Hepatocyte (in vitro differentiated cells): ENCODE measurements around the gene XPR1. TPM values are rescaled to one million over a fixed set of nuclear protein-coding genes. Genes with fewer than 3 reads are reported as not detected.

Experiments
- DNase-seq: peaks from one replicate; pipeline ENCODE4 v3.0.0-alpha.2; 2016; ENCODE audit warnings: low spot score
- H2AFZ ChIP-seq: fragments of 200-600 bp; sonication (generic); 2 replicates; pipeline ENCODE4 v1.6.0; 2016; ENCODE audit warnings: antibody characterized with exemption, mild to moderate bottlenecking
- H3K27ac ChIP-seq: fragments of 200-600 bp; sonication (generic); 2 replicates; pipeline ENCODE4 v1.5.1; 2016; ENCODE audit warnings: mild to moderate bottlenecking
- H3K27me3 ChIP-seq: fragments of 200-600 bp; sonication (generic); 2 replicates; pipeline ENCODE4 v1.6.1; 2016
- H3K36me3 ChIP-seq: fragments of 200-600 bp; sonication (generic); replicated peaks from 2 replicates; pipeline ENCODE4 v1.5.1; 2016; ENCODE audit warnings: low read depth; ENCODE audit not compliant: insufficient read depth
- H3K4me1 ChIP-seq: fragments of 200-600 bp; sonication (generic); 2 replicates; pipeline ENCODE4 v1.5.1; 2016; ENCODE audit warnings: mild to moderate bottlenecking, moderate library complexity; ENCODE audit not compliant: insufficient read depth
- H3K4me2 ChIP-seq: fragments of 200-600 bp; sonication (generic); 2 replicates; pipeline ENCODE4 v1.6.0; 2016
- H3K4me3 ChIP-seq: fragments of 200-600 bp; sonication (generic); 2 replicates; pipeline ENCODE4 v1.5.1; 2016; ENCODE audit warnings: mild to moderate bottlenecking
- H3K79me2 ChIP-seq: fragments of 200-600 bp; sonication (generic); 2 replicates; pipeline ENCODE4 v1.6.0; 2017; ENCODE audit warnings: mild to moderate bottlenecking
- H3K9me2 ChIP-seq: fragments of 200-600 bp; sonication (generic); replicated peaks from 2 replicates; pipeline ENCODE4 v1.6.0; 2017; ENCODE audit warnings: mild to moderate bottlenecking; ENCODE audit not compliant: insufficient read depth
- H3K9me3 ChIP-seq: fragments of 200-600 bp; sonication (generic); 2 replicates; pipeline ENCODE4 v1.5.1; 2016; ENCODE audit warnings: low read depth, mild to moderate bottlenecking
- H4K20me1 ChIP-seq: fragments of 200-600 bp; sonication (generic); 2 replicates; pipeline ENCODE4 v1.6.0; 2016; ENCODE audit warnings: mild to moderate bottlenecking; ENCODE audit not compliant: insufficient read depth, poor library complexity, severe bottlenecking
- EZH2 ChIP-seq: fragments of 200-600 bp; sonication (generic); IDR thresholded peaks from 2 replicates; pipeline ENCODE4 v1.6.1; 2016; ENCODE audit warnings: antibody characterized with exemption, mild to moderate bottlenecking, borderline replicate concordance
- EZH2phosphoT487 ChIP-seq: fragments of 200-600 bp; sonication (generic); IDR thresholded peaks from one replicate; pipeline ENCODE4 v1.6.1; 2018; ENCODE audit warnings: antibody characterized with exemption, mild to moderate bottlenecking, low read depth, moderate library complexity; ENCODE audit not compliant: unreplicated experiment, severe bottlenecking
- WGBS: methylation state at CpG from one replicate; pipeline ENCODE4 v1.1.6; 2016; ENCODE audit warnings: low lambda C conversion rate; ENCODE audit errors: missing lambda C conversion rate; 5-methylcytosine and 5-hydroxymethylcytosine counted together
- polyA plus RNA-seq: library from polyadenylated mRNA; unstranded; fragments of >200 nt; fragmentation: Nextera tagmentation; extraction: Ambion mirVana; gene quantifications from 2 replicates; pipeline ENCODE4 v1.2.1, GENCODE V29; 2016
- total RNA-seq: library from RNA; depleted of rRNA; stranded (reverse); fragments of >200 nt; gene quantifications from 2 replicates; pipeline ENCODE4 v1.2.3, GENCODE V29; 2014
- TF ChIP-seq, protein P1 (sequence below): fragments of 200-600 bp; sonication (generic); IDR thresholded peaks from 2 replicates; pipeline ENCODE4 v1.5.1; 2016; ENCODE audit warnings: antibody characterized with exemption, mild to moderate bottlenecking; ENCODE audit not compliant: poor library complexity

The XPR1 gene
- total and polyA plus RNA-seq, 2 experiments from 2014 or later, result 18.2 to 41.5 TPM

GRCh38 chr1:180742663-180743062 lies 110.8 kb downstream of the XPR1 start:
- no peaks in the 10 kb centered on the region for H3K9me2 ChIP-seq
- TF ChIP-seq EZH2phosphoT487 (no peak), EZH2 (no peak)
- TF ChIP-seq, protein P1, sequence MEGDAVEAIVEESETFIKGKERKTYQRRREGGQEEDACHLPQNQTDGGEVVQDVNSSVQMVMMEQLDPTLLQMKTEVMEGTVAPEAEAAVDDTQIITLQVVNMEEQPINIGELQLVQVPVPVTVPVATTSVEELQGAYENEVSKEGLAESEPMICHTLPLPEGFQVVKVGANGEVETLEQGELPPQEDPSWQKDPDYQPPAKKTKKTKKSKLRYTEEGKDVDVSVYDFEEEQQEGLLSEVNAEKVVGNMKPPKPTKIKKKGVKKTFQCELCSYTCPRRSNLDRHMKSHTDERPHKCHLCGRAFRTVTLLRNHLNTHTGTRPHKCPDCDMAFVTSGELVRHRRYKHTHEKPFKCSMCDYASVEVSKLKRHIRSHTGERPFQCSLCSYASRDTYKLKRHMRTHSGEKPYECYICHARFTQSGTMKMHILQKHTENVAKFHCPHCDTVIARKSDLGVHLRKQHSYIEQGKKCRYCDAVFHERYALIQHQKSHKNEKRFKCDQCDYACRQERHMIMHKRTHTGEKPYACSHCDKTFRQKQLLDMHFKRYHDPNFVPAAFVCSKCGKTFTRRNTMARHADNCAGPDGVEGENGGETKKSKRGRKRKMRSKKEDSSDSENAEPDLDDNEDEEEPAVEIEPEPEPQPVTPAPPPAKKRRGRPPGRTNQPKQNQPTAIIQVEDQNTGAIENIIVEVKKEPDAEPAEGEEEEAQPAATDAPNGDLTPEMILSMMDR, result no peak
- DNase-seq, result no peak
- no peak overlapping the region for H3K27ac ChIP-seq
- H3K4me3 ChIP-seq, result no peak overlapping the region
- no peaks in the 10 kb centered on the region for H3K27me3 ChIP-seq
- H3K79me2 ChIP-seq, result peaks cover 9% of the 10 kb centered on the region
- H3K4me1 ChIP-seq, result no peaks in the 10 kb centered on the region
- H4K20me1 ChIP-seq, result no peaks in the 10 kb centered on the region
- H3K36me3 ChIP-seq, result no peaks in the 10 kb centered on the region
- no peak overlapping the region for H2AFZ ChIP-seq
- no peak overlapping the region for H3K4me2 ChIP-seq
- H3K9me3 ChIP-seq, result peaks cover 3% of the 10 kb centered on the region

DNA sequence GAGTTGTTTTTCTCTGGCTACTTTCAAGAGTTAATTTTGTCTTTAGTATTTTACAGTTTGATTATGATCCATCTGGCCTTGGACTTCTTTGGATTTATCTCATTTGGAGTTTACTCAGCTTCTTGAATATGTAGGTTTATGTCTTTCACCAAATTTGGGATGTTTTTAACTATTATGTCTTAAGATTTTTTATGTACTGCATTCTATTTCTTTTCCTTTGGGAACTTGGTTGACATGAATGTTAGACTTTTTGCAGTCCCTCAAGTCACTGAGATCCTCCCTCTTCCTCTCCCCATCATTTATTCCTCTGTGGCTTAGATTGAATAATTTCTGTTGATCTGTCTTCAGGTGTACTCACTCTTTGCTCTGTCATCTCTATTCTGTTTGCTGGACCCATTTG lies 112.0 kb downstream of the XPR1 start:
- TF ChIP-seq EZH2, result no peak
- no peak for TF ChIP-seq EZH2phosphoT487
- TF ChIP-seq, protein P1, result no peak
- Histone ChIP-seq H3K4me1 (no peaks in the 10 kb centered on the region), H2AFZ (no peak overlapping the region), H3K27me3 (no peaks in the 10 kb centered on the region), H3K4me2 (no peak overlapping the region), H3K36me3 (no peaks in the 10 kb centered on the region), H3K4me3 (no peak overlapping the region), H3K9me3 (peaks cover 3% of the 10 kb centered on the region), H3K79me2 (peaks cover 9% of the 10 kb centered on the region), H3K9me2 (no peaks in the 10 kb centered on the region), H4K20me1 (no peaks in the 10 kb centered on the region), H3K27ac (no peak overlapping the region)
- DNase-seq, result no peak

GRCh38 chr1:180745098-180745497 lies 113.3 kb downstream of the XPR1 start:
- no peak overlapping the region for H2AFZ ChIP-seq
- no peaks in the 10 kb centered on the region for H3K9me2 ChIP-seq
- peaks cover 3% of the 10 kb centered on the region for H3K9me3 ChIP-seq
- TF ChIP-seq EZH2phosphoT487, result no peak
- TF ChIP-seq, protein P1, result no peak
- DNase-seq, result no peak
- H3K27ac ChIP-seq, result no peak overlapping the region
- peaks cover 9% of the 10 kb centered on the region for H3K79me2 ChIP-seq
- H3K27me3 ChIP-seq, result no peaks in the 10 kb centered on the region
- no peak overlapping the region for H3K4me2 ChIP-seq
- no peaks in the 10 kb centered on the region for H4K20me1 ChIP-seq
- H3K4me3 ChIP-seq, result no peak overlapping the region
- 94% methylated on average over 6 of the region's 6 CpGs for WGBS
- no peaks in the 10 kb centered on the region for H3K4me1 ChIP-seq
- H3K36me3 ChIP-seq, result no peaks in the 10 kb centered on the region

DNA sequence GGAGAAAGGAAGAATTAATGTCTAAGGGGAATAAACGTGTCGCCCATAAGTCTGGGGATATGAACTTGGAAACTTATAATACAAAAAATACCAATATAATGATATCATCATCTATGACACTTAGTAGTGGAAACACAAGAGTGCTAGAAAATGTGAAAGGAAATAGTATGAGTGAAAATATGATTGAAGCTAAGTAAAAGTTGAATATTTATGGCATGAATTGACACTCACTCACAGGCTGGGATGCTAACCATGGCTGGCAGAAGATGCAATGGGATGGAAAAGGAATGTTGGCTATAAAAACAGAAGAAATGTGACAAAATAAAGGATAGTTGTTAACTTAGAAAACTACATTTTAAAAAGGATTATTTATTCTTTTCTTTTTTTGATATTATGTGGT lies 120.1 kb downstream of the XPR1 start:
- no peaks in the 10 kb centered on the region for H4K20me1 ChIP-seq
- no peak overlapping the region for H3K4me3 ChIP-seq
- no peak for DNase-seq
- H3K27me3 ChIP-seq, result no peaks in the 10 kb centered on the region
- no peaks in the 10 kb centered on the region for H3K4me1 ChIP-seq
- H3K79me2 ChIP-seq, result peaks cover 6% of the 10 kb centered on the region
- H3K9me2 ChIP-seq, result no peaks in the 10 kb centered on the region
- H3K36me3 ChIP-seq, result no peaks in the 10 kb centered on the region
- H3K4me2 ChIP-seq, result no peak overlapping the region
- WGBS, result 100% methylated on average over 2 of the region's 2 CpGs
- no peaks in the 10 kb centered on the region for H3K9me3 ChIP-seq
- H2AFZ ChIP-seq, result no peak overlapping the region
- TF ChIP-seq EZH2 (no peak), EZH2phosphoT487 (no peak)
- TF ChIP-seq, protein P1, result no peak
- H3K27ac ChIP-seq, result no peak overlapping the region
